Liver (tissue), 9 donors: ENCODE measurements around the gene DLG4. TPM values are rescaled to one million over a fixed set of nuclear protein-coding genes. Genes with fewer than 3 reads are reported as not detected.

Experiments used
- DNase-seq: peaks from one replicate; pipeline ENCODE4 v3.0.0-alpha.2; 2017; ENCODE audit warnings: low spot score
- H3K27ac ChIP-seq, 2 donors: one replicate each; pipeline ENCODE4 v1.7.0; 2013; ENCODE audit warnings: inconsistent platforms in 2 of 2, low read length in 2 of 2, control low read depth in 1 of 2, low read depth in 1 of 2, mild to moderate bottlenecking in 1 of 2
- H3K27me3 ChIP-seq, 4 donors: one replicate each; pipeline versions ENCODE4 v1.6.1 to v1.7.0; 2013; ENCODE audit warnings: low read length in 3 of 4, inconsistent platforms in 1 of 4, mild to moderate bottlenecking in 1 of 4, moderate library complexity in 1 of 4; ENCODE audit not compliant: control insufficient read depth in 4 of 4, insufficient read depth in 4 of 4
- H3K36me3 ChIP-seq, 4 donors: one replicate each; pipeline versions ENCODE4 v1.6.1 to v1.7.0; 2013; ENCODE audit warnings: low read length in 3 of 4, mild to moderate bottlenecking in 3 of 4, low read depth in 1 of 4, moderate library complexity in 1 of 4; ENCODE audit not compliant: control insufficient read depth in 4 of 4, insufficient read depth in 3 of 4
- H3K4me1 ChIP-seq, 4 donors: one replicate each; pipeline versions ENCODE4 v1.6.1 to v1.7.0; 2013; ENCODE audit warnings: low read length in 3 of 4, mild to moderate bottlenecking in 3 of 4, moderate library complexity in 1 of 4; ENCODE audit not compliant: control insufficient read depth in 4 of 4, insufficient read depth in 4 of 4
- H3K4me3 ChIP-seq, 3 donors: one replicate each; pipeline versions ENCODE4 v1.6.1 to v1.7.0; 2013; ENCODE audit warnings: low read length in 3 of 3, control low read depth in 1 of 3, low read depth in 1 of 3, mild to moderate bottlenecking in 1 of 3
- H3K9ac ChIP-seq, 2 donors: one replicate each; pipeline ENCODE4 v1.7.0; 2013; ENCODE audit warnings: low read length in 2 of 2, mild to moderate bottlenecking in 2 of 2, moderate library complexity in 2 of 2, control low read depth in 1 of 2, low read depth in 1 of 2
- H3K9me3 ChIP-seq, 4 donors: one replicate each; pipeline versions ENCODE4 v1.6.1 to v1.7.0; 2013; ENCODE audit warnings: low read length in 3 of 4; ENCODE audit not compliant: control insufficient read depth in 4 of 4
- EGR1 ChIP-seq, 2 donors: IDR thresholded peaks; 2 replicates each; pipeline ENCODE4 v1.6.1; 2016 to 2018; ENCODE audit warnings: antibody characterized with exemption in 2 of 2, low read depth in 2 of 2
- FOXA1 ChIP-seq: IDR thresholded peaks from 2 replicates; pipeline ENCODE4 v1.6.1; 2016; ENCODE audit warnings: antibody characterized with exemption
- JUND ChIP-seq, 2 donors: IDR thresholded peaks; 2 replicates each; pipeline ENCODE4 v1.6.1; 2016; ENCODE audit warnings: antibody characterized with exemption in 2 of 2
- MAX ChIP-seq: IDR thresholded peaks from 2 replicates; pipeline ENCODE4 v1.6.1; 2016; ENCODE audit warnings: antibody characterized with exemption
- NR2F2 ChIP-seq: IDR thresholded peaks from 2 replicates; pipeline ENCODE4 v1.6.1; 2016; ENCODE audit warnings: antibody characterized with exemption
- REST ChIP-seq: IDR thresholded peaks from 2 replicates; pipeline ENCODE4 v1.6.1; 2016; ENCODE audit warnings: antibody characterized with exemption, mild to moderate bottlenecking
- RXRA ChIP-seq, 2 donors: IDR thresholded peaks; 2 replicates each; pipeline ENCODE4 v1.6.1; 2017 to 2018; ENCODE audit warnings: antibody characterized with exemption in 2 of 2, mild to moderate bottlenecking in 1 of 2
- SP1 ChIP-seq: IDR thresholded peaks from 2 replicates; pipeline ENCODE4 v1.6.1; 2018; ENCODE audit warnings: antibody characterized with exemption, mild to moderate bottlenecking
- WGBS: extraction: QIAGEN DNeasy Blood & Tissue Kit; methylation state at CpG from one replicate; pipeline ENCODE4 v1.1.7; 2013; 5-methylcytosine and 5-hydroxymethylcytosine counted together
- polyA plus RNA-seq, 2 donors: library from polyadenylated mRNA; stranded (reverse) in 1 of 2; unstranded in 1 of 2; fragments of 200-250 nt in 1 of 2; fragments of >200 nt in 1 of 2; fragmentation: Nextera tagmentation in 1 of 2; extraction: Ambion mirVana in 1 of 2; gene quantifications; one replicate each; pipeline versions ENCODE4 v1.2.1 to v1.2.3, GENCODE V29; 2013 to 2015
- total RNA-seq, 2 donors: library from RNA; depleted of rRNA; stranded (reverse); fragments of >200 nt; gene quantifications; one replicate each; pipeline ENCODE4 v1.2.3, GENCODE V29; 2014
- TF ChIP-seq, protein P1 (sequence below): IDR thresholded peaks from 2 replicates; pipeline ENCODE4 v1.6.1; 2016; ENCODE audit warnings: antibody characterized with exemption
- donor health status: healthy.
- donor health status: healthy.
- donor health status: healthy.
- donor health status: healthy.
- donor health status: healthy.

Gene DLG4
- total and polyA plus RNA-seq, 4 donors, result 0.40 to 5.7 (median 1.9) TPM

GRCh38 chr17:7224110-7224509, 4.5 kb upstream of the DLG4 start (continued):
- TF ChIP-seq, protein P1, sequence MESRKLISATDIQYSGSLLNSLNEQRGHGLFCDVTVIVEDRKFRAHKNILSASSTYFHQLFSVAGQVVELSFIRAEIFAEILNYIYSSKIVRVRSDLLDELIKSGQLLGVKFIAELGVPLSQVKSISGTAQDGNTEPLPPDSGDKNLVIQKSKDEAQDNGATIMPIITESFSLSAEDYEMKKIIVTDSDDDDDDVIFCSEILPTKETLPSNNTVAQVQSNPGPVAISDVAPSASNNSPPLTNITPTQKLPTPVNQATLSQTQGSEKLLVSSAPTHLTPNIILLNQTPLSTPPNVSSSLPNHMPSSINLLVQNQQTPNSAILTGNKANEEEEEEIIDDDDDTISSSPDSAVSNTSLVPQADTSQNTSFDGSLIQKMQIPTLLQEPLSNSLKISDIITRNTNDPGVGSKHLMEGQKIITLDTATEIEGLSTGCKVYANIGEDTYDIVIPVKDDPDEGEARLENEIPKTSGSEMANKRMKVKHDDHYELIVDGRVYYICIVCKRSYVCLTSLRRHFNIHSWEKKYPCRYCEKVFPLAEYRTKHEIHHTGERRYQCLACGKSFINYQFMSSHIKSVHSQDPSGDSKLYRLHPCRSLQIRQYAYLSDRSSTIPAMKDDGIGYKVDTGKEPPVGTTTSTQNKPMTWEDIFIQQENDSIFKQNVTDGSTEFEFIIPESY, result no peak
- TF ChIP-seq FOXA1, result no peak

DNA sequence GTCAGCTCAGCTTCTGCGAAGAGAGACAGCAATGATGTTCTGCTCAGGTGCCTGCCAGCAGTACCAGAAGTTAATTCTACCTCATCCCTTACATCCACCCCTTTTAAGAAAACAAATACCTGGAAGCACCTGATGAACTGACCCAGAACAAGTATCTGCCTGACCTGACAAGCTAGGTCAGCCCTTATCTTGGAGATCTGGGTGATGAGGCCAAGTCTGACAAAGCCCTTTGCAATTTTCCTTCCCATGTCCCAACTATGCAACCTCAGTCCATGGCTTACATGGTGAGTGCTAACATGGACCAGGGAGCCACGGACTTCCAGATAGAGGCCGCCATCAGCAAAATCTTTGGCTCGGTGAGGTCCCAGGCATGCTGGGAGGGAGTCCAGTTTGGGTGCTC, 3.7 kb upstream of the DLG4 start:
- H3K4me3 ChIP-seq, result no peak overlapping the region
- peaks cover 14 to 70% (median 38%) of the 10 kb centered on the region in 4 donors for H3K36me3 ChIP-seq
- no peak overlapping the region for H3K27ac ChIP-seq
- no peak for DNase-seq
- no peak overlapping the region for H3K9ac ChIP-seq
- no peaks in the 10 kb centered on the region for H3K9me3 ChIP-seq
- 83% methylated on average over 4 of the region's 4 CpGs for WGBS
- TF ChIP-seq EGR1 (IDR thresholded peaks at IDR 0.05; ENCODE audit: low read depth in 2 of 2), result no peak
- no peak for TF ChIP-seq REST
- no peak for TF ChIP-seq SP1
- TF ChIP-seq, protein P1, result no peak
- peaks cover 12 to 49% (median 40%) of the 10 kb centered on the region in 4 donors for H3K4me1 ChIP-seq
- H3K27me3 ChIP-seq, result no peaks in the 10 kb centered on the region

- no peaks in the 10 kb centered on the region for H3K9me3 ChIP-seq
- no peak for TF ChIP-seq FOXA1
- no peak for TF ChIP-seq RXRA (IDR thresholded peaks at IDR 0.05)
- TF ChIP-seq JUND (IDR thresholded peaks at IDR 0.05), result no peak
- no peak for TF ChIP-seq REST
- no peak for TF ChIP-seq MAX
- TF ChIP-seq NR2F2, result no peak
- no peak overlapping the region for H3K4me3 ChIP-seq
- H3K36me3 ChIP-seq, result peaks cover 14 to 66% (median 38%) of the 10 kb centered on the region in 4 donors
- H3K27me3 ChIP-seq, result no peaks in the 10 kb centered on the region
- DNase-seq, result no peak
- no peak overlapping the region for H3K9ac ChIP-seq
- no peak overlapping the region for H3K27ac ChIP-seq
- 82% methylated on average over 7 of the region's 7 CpGs for WGBS
- H3K4me1 ChIP-seq, result peaks cover 12 to 49% (median 40%) of the 10 kb centered on the region in 4 donors
Measured at GRCh38 chr17:7222972-7223292, 3.3 kb upstream of the DLG4 start.
